K562 treated with DMSO at 1 percent for 48 hours (cell line): ENCODE data around the gene MBD1. TPM values are rescaled to one million over a fixed set of nuclear protein-coding genes. Genes with fewer than 3 reads are reported as not detected.

ENCODE experiments used
- total RNA-seq: library from RNA; unstranded; fragments of 300-600 nt; gene quantifications from 2 replicates; pipeline ENCODE4 v1.2.3, GENCODE V29; 2022; ENCODE audit warnings: low replicate concordance; ENCODE audit errors: extremely low read depth

MBD1 gene
- not detected in 2 replicates for total RNA-seq

GRCh38 chr18:50281295-50281971 lies at the start of gene MBD1:
MBD1 (minus strand) TSS chr18:50281523; CDS start chr18:50279992, 1,531 bp downstream.

GRCh38 chr18:50287441-50288347 lies 6.4 kb upstream of the MBD1 start, which contains the start of gene CXXC1:
CXXC1 (minus strand) TSS chr18:50287692; CDS start chr18:50287589, 103 bp downstream.

GRCh38 chr18:50266248-50266704 lies 15.0 kb downstream of the MBD1 start, which contains the start of gene CFAP53:
CFAP53 (minus strand) TSS chr18:50266495; CDS start chr18:50266404, 91 bp downstream.

Other genes starting within 250 kb of the MBD1 start
- gene MYO5B, start 86.4 kb downstream of the MBD1 start, total RNA-seq = not detected in 2 replicates
- gene CFAP53, start 15.0 kb downstream of the MBD1 start, total RNA-seq = not detected in 2 replicates
- not detected in 2 replicates for gene CXXC1, start 6.2 kb upstream of the MBD1 start, total RNA-seq
- gene SKA1, start 93.5 kb upstream of the MBD1 start, total RNA-seq = not detected in 2 replicates